GOT3 (cell line): ENCODE data around the gene ACOT4.
A peak's percentile ranks its signal among the peaks of the same experiment; 100 is the strongest.
"Not testable (repeated sequence)": the region's sequence is repeated elsewhere in the genome, so short reads cannot be mapped to it uniquely, and the experiment has no call there.

Source experiments
- DNase-seq: peaks from one replicate; lab custom pipeline; 2025; ENCODE audit warnings: mixed read lengths; lab: John Stamatoyannopoulos, UW

ACOT4 gene

GRCh38 chr14:73582102-73582979 lies 9.3 kb upstream of the ACOT4 start:
- not testable (repeated sequence) for DNase-seq

GRCh38 chr14:73588695-73589094 lies 3.0 kb upstream of the ACOT4 start:
- DNase-seq: no peak

GRCh38 chr14:73589116-73589515 lies 2.6 kb upstream of the ACOT4 start:
- DNase-seq: no peak

GRCh38 chr14:73590673-73591004 lies 1.0 kb upstream of the ACOT4 start:
- DNase-seq: not testable (repeated sequence)

- DNase-seq: no peak
Measured at GRCh38 chr14:73594491-73594890, 2.8 kb downstream of the ACOT4 start.

- DNase-seq: no peak
Measured at GRCh38 chr14:73599499-73599898, 7.8 kb downstream of the ACOT4 start.

- DNase-seq: no peak
Measured at GRCh38 chr14:73602994-73603393, 11.3 kb downstream of the ACOT4 start.

- no peak for DNase-seq
Measured at GRCh38 chr14:73606271-73606670, 14.6 kb downstream of the ACOT4 start.

- no peak for DNase-seq
Measured at GRCh38 chr14:73607241-73607640, 15.6 kb downstream of the ACOT4 start.

GRCh38 chr14:73610687-73611086 lies 19.0 kb downstream of the ACOT4 start:
- DNase-seq: no peak

- DNase-seq: peak; percentile 18
Measured at GRCh38 chr14:73612339-73613045, 20.8 kb downstream of the ACOT4 start, which contains the start of gene ACOT6. TSS of gene ACOT6 (plus strand) at chr14:73612517. CDS start at chr14:73612572, 55 bp downstream.

GRCh38 chr14:73613046-73613383 lies 21.3 kb downstream of the ACOT4 start:
- no peak for DNase-seq

- DNase-seq: no peak
Measured at GRCh38 chr14:73613419-73613963, 21.8 kb downstream of the ACOT4 start.

GRCh38 chr14:73616831-73617230 lies 25.2 kb downstream of the ACOT4 start:
- DNase-seq: no peak

- DNase-seq: no peak
Measured at GRCh38 chr14:73619524-73619923, 27.9 kb downstream of the ACOT4 start.

- no peak for DNase-seq
Measured at GRCh38 chr14:73620268-73620667, 28.6 kb downstream of the ACOT4 start.

- no peak for DNase-seq
Measured at GRCh38 chr14:73623504-73624054, 31.9 kb downstream of the ACOT4 start.

GRCh38 chr14:73625706-73626105 lies 34.0 kb downstream of the ACOT4 start:
- DNase-seq: no peak

- DNase-seq: no peak
Measured at GRCh38 chr14:73627151-73627558, 35.5 kb downstream of the ACOT4 start.

- DNase-seq: no peak
Measured at GRCh38 chr14:73630009-73630780, 38.5 kb downstream of the ACOT4 start.

GRCh38 chr14:73633116-73634010 lies 41.7 kb downstream of the ACOT4 start:
- DNase-seq: no peak
